GM19238 (cell line): ENCODE results near the gene ALS2.
"Not testable (repeated sequence)": the region's sequence is repeated elsewhere in the genome, so short reads cannot be mapped to it uniquely, and the experiment has no call there.

Experiments
- DNase-seq: peaks from one replicate; pipeline ENCODE4 v3.0.0; 2011; ENCODE audit warnings: low spot score; ENCODE audit not compliant: insufficient read length

The ALS2 gene

DNA sequence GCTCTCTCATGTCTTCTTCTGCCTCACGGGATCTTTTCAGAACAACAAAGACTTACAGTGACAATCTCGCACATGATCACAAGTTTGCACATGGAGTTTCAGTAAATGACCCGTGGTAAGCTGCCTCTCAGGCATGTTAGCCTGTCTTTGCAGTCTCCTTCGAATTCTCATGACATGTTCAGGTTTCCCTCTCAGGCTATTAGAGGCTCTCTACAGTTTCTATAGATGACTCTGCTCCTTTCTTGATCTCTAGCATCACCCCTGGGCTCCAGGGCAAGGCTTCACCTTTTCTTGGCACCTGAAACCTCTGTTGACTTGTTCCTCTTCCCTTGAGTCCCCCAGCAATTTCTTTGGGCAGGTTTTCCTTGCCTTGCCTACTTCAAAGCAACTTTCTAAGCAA is 105.3 kb downstream of the ALS2 start:
- DNase-seq: no peak

- DNase-seq: no peak
Measured at GRCh38 chr2:201674794-201675193, 105.9 kb downstream of the ALS2 start.

DNA sequence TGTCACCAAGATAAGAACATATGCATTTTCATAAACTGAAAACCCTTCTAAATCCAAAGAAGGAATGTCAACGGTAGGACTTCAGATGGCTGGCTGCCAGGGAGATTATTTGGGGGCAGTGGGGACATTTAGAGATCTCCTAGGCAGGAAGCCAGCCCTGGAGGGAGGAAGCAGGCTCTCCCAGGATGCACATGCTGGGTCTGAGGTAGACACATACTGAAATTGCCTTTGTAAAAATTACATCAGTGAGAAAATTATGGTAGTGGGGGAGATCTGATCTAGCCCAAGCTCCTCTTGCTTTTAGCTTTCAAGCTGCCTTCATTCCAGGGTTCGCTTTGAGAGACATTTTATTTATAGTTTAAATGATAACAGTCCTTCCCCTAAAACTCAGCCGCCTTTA is 106.4 kb downstream of the ALS2 start:
- DNase-seq: no peak

GRCh38 chr2:201673546-201673945 is 107.2 kb downstream of the ALS2 start:
- no peak for DNase-seq

GRCh38 chr2:201671205-201671604 is 109.5 kb downstream of the ALS2 start:
- not testable (repeated sequence) for DNase-seq

- no peak for DNase-seq
Measured at GRCh38 chr2:201669865-201670264, 110.9 kb downstream of the ALS2 start.

GRCh38 chr2:201668402-201668910 is 112.3 kb downstream of the ALS2 start:
- no peak for DNase-seq

DNA sequence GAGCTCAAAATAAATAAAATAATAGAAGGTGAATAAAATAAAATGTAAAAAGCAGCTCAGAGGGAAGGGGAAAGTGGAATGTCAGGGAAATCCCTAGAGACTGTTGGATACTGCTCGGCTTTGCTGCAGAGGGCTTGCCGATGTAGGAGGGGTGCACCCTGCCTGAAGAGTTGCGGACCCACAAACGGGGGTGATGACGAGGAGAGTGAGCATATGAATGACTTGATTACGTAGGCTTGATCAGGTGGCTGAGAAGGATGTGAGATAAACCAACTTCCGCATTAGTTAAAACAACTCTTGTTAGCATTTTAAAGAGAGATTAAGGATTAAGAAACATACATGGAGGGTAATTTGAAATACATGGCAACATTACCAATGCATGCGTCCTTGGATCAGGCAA is 116.4 kb downstream of the ALS2 start:
- no peak for DNase-seq

GRCh38 chr2:201661366-201661765 is 119.4 kb downstream of the ALS2 start:
- no peak for DNase-seq

DNA sequence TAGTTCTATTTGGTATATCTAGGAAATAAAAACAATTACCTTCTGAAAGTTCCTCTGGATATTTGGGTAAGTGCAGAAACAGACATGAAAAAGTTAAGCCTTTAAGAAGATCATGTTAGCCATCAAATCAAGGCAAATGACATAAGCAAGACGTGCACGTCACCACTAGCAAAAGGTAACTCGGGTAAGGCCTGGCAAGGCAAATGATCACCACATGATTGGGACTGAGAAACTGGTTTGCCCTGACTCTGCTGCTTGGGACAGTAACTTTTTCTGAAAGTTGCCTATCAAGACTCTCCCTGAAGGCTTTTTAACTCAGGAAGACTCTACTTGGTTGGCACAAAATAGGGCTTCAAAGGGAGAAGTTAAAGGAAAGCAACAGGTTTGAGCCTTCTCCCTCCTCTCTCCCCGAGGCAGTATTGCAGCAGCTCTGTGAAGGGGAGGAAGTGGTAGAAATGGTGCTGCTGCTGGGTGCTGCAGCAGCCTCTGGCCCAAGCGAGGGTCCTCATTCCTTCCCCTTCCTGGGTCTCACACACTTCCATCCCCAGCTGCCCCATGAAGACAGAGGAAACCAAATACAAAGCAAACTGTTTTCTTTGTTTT is 120.3 kb downstream of the ALS2 start:
- DNase-seq: no peak

DNA sequence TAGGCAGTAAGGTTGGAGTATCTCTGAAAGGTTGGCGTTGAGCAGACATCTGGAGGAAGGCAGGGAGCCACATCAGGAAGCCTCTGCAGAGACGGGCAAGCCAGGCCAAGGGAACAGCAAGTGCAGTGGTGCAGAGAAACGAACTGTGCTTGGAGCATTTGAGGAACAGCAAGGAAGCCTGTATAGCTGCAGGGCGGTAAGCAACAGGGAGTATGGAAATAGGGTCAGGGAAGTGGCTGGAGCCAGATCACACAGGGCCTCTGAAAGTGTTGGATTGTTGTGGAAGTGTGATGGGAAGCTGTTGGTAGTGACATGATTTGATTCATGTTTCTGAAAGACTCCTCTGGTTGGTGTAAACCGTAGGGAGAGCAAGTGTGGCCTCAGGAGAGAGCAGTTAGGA is 124.0 kb downstream of the ALS2 start:
- DNase-seq: no peak

GRCh38 chr2:201656102-201656501 is 124.6 kb downstream of the ALS2 start:
- no peak for DNase-seq

- DNase-seq: no peak
Measured at GRCh38 chr2:201654616-201655384, 125.9 kb downstream of the ALS2 start.

DNA sequence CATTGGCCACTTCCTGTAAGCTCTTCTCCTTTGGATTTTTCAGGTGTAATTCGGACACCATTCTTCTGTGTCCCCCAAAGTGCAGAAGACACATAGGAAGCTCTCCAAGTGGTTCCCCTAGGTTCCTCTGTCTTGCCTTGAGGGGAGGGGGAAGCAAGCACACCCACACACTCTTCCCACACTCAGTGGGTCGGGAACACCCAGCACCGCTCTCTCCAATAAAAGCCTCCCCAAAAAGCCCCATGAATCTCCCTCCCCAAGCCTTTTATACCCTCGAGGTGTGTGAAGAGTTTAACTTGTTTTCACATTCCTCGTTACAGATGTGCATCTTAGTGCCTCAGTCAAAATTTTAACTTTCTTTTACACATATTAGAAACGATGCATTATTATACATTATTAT is 127.5 kb downstream of the ALS2 start:
- no peak for DNase-seq
